HG03469 (cell line): Measurements from ENCODE around the gene CLMP.
"Not testable (repeated sequence)": the region's sequence is repeated elsewhere in the genome, so short reads cannot be mapped to it uniquely, and the experiment has no call there.

Source experiments
- ATAC-seq: cut with Tn5 transposase; IDR thresholded peaks from one replicate; pipeline ENCODE4 v1.9.1; 2021; ENCODE audit warnings: mild to moderate bottlenecking, moderate library complexity, moderate number of reproducible peaks; ENCODE audit not compliant: unreplicated experiment

The CLMP gene

GRCh38 chr11:123143921-123144320 lies 51.1 kb downstream of the CLMP start:
- ATAC-seq: no peak

- no peak for ATAC-seq
These were observed 51.6 kb downstream of the CLMP start for GRCh38 chr11:123143476-123143875.

GRCh38 chr11:123139206-123139605 lies 55.8 kb downstream of the CLMP start:
- ATAC-seq: no peak

- ATAC-seq: no peak
These were observed 57.4 kb downstream of the CLMP start for GRCh38 chr11:123137431-123138224.

- ATAC-seq: no peak
These were observed 59.1 kb downstream of the CLMP start for GRCh38 chr11:123135863-123136446.

GRCh38 chr11:123132881-123133280 lies 62.2 kb downstream of the CLMP start:
- no peak for ATAC-seq

GRCh38 chr11:123132034-123132766 lies 62.8 kb downstream of the CLMP start:
- ATAC-seq: not testable (repeated sequence)

- no peak for ATAC-seq
These were observed 65.1 kb downstream of the CLMP start for GRCh38 chr11:123129920-123130319.

- ATAC-seq: no peak
These were observed 69.9 kb downstream of the CLMP start for GRCh38 chr11:123125169-123125568.

GRCh38 chr11:123122852-123123251 lies 72.2 kb downstream of the CLMP start:
- no peak for ATAC-seq

GRCh38 chr11:123122341-123122740 lies 72.7 kb downstream of the CLMP start:
- ATAC-seq: no peak

- ATAC-seq: no peak
These were observed 78.6 kb downstream of the CLMP start for GRCh38 chr11:123116486-123116885.

- no peak for ATAC-seq
These were observed 83.6 kb downstream of the CLMP start for GRCh38 chr11:123111465-123111864.

GRCh38 chr11:123110397-123110796 lies 84.7 kb downstream of the CLMP start:
- no peak for ATAC-seq

GRCh38 chr11:123107945-123108495 lies 87.0 kb downstream of the CLMP start:
- ATAC-seq: no peak

- no peak for ATAC-seq
These were observed 90.4 kb downstream of the CLMP start for GRCh38 chr11:123104697-123105096.

- ATAC-seq: no peak
These were observed 91.6 kb downstream of the CLMP start for GRCh38 chr11:123103326-123103980.

GRCh38 chr11:123100379-123101085 lies 94.5 kb downstream of the CLMP start:
- ATAC-seq: no peak

GRCh38 chr11:123098990-123099389 lies 96.1 kb downstream of the CLMP start:
- no peak for ATAC-seq

GRCh38 chr11:123093739-123094138 lies 101.3 kb downstream of the CLMP start:
- ATAC-seq: no peak
